GM12874 (cell line): ENCODE measurements around the gene UNKL.

Source experiments
- TF ChIP-seq, protein P1 (sequence below): IDR thresholded peaks from 2 replicates; pipeline ENCODE4 v1.5.1; 2011; ENCODE audit warnings: low read depth, mild to moderate bottlenecking, control low read depth, low read length, moderate library complexity; ENCODE audit not compliant: insufficient read depth

UNKL gene

DNA sequence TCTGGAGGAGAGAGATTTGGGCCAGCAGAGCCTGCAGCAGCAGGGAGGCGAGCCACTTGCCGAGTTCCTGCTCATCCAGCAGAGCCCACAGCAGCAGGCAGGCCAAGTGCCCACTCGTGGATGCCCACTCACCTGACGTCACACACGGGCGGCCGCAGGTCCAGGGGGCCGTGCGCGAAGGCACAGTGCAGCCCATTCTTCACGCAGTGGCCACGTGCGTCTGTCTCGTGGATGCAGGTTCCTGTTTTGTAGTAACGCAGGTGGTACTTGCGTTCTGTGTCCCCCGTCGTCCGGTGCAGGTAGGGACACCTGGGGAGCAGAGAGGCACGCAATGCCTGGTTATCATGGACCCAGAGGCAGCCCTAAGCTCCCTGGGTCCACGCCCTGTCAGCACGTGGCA is 11.5 kb downstream of the UNKL start:
- TF ChIP-seq, protein P1, sequence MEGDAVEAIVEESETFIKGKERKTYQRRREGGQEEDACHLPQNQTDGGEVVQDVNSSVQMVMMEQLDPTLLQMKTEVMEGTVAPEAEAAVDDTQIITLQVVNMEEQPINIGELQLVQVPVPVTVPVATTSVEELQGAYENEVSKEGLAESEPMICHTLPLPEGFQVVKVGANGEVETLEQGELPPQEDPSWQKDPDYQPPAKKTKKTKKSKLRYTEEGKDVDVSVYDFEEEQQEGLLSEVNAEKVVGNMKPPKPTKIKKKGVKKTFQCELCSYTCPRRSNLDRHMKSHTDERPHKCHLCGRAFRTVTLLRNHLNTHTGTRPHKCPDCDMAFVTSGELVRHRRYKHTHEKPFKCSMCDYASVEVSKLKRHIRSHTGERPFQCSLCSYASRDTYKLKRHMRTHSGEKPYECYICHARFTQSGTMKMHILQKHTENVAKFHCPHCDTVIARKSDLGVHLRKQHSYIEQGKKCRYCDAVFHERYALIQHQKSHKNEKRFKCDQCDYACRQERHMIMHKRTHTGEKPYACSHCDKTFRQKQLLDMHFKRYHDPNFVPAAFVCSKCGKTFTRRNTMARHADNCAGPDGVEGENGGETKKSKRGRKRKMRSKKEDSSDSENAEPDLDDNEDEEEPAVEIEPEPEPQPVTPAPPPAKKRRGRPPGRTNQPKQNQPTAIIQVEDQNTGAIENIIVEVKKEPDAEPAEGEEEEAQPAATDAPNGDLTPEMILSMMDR: no peak

DNA sequence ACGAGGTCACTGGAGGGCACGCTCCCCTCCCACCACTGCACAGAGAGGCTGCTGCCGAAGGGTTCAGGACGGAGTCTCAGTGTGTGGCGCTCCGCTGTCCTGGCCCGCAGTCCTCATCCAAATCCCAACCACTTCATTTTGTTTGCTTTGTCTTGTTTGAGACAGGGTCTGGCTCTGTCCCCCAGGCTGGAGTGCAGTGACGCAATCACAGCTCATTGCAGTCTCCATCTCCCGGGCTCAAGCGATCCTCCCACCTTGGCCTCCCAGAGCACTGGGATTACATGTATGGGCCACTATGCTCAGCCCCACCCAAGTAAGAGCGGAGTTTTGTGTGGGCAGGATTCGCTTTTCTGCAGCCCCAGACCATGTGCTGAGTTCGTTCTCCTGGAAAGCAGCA is 12.7 kb downstream of the UNKL start:
- TF ChIP-seq, protein P1: no peak

DNA sequence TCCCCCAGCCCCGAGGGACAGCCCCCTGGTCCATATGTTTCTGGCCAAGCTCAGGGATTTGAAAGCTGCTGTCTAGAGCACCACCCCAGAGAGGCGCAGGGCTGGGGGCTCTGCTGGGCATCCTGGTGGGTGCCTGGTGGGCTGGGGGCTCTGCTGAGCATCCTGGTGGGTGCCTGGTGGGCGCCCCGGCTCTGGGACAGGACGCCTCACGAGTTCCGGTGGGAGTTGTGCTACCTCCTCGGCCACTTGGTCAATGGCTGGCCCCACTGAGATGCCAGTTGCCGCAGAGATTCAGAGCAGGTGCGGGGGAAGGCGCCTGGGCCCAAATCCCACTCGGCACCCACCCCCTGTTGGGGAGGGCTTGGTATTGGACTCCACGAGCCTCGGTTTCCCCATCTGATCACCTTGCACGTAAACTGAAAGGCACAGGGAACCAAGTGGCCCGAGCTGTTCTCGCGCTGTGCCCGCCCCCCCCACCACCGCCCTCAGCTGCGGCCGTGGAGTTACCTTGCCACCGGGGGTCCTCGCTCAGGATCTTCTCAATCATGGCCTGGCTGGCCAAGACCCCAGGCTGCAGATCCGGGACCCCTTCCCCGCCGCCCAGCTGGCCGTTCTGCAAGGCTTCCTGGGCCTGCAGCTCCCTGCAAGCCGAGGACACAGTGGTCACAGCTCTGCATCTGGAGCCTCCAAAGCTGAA is 13.3 kb downstream of the UNKL start:
- TF ChIP-seq, protein P1: no peak

DNA sequence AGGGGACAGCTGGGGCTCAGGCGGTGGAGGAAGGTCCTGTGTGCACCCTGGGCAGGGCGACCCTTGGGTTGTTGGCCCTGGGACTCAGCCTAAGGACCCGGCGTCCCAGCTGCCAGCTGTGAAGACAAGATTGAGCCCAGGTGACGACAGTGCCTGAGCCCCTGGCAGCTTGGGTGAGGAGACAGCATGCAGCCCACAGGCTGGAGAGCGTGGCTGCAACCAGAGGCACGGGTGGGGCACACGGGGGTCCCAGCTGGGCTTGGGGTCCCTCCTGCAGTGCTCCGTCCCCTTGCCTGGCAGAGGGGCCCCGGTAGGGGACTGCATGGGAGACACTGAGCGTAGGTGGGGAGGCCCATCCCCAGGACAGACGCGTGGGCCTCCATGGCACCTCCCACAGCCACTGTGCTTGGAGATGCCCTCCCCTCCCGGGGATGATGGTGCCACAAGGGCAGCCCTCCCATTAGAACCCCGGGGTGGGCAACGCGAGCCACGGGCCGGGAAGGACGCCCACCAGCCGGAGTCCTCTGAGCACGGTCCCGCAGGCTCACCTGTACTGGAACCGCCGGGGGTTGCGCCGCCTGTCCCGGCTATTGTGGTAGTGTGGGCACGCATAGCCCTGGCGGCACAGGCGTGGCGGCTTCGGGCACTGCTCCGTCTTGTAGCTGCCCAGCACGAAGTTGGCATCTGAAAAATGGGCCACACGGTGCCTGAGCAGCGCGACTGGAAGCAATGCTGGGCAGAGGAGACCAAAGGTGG is 15.5 kb downstream of the UNKL start:
- TF ChIP-seq, protein P1: no peak

DNA sequence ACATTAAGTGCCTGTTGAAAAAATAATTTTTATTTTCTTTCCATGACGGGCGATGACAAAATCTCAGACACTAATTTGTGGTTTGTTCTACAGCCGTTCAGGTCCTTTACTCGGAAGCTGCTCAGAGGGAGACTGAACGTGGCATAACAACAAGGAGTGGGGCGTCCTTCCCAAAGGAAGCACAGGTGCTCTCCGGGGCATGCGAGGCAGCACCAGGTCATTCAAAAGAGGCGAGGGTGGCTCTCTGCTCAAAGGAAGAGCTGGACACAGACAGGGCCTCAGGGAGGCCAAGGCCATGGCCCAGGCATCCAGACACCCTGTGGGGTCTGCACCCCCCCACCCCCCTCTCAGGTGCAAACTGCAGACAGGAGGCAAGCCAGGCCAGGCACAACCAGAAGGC is 16.2 kb downstream of the UNKL start:
- TF ChIP-seq, protein P1: no peak

DNA sequence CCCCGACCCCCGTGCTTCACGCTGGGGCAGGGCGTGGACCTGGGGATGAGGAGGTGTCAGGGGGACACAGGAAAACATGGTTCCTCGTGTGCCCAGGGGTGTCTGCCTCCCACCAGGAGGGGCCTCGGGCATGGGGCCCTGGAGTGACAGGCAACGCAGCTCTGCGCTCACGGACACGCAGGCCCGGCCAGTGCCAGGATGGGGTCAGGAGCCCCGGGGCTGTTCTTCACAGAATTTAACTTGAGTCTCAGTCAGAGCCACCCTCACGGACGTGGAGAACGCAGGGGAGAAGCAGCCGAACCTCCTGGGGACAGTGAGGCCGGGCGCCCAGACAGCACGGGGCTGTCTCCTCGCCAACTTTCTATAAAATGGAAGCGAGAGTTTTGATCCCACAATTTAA is 16.7 kb downstream of the UNKL start:
- TF ChIP-seq, protein P1: no peak

DNA sequence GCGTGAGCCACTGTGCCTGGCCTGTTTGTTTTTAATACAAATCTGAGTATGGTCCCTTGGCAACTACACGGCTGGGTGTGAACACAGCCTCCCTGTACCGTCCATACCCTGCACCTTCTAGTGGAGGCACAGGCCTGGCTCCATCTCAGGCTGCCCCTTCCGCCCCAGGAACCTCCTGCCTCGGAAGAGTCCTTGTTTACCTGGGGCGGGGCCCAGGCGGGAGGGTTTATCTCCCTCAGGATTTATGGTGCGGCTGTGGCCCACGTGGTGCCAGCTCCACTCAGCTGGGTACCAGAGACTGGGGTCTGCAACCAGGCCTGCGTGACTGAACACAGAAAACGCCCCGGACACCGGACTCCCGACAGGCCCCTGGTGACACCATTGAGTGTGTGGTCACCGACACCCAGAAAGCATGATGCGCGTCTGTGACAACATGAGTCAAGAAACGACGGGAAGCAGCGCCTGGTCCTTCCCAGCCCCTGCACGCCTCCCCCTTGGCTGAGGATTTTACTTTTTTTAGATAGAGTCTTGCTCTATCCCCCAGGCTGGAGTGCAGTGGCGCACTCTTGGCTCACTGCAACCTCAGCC is 19.0 kb downstream of the UNKL start:
- TF ChIP-seq, protein P1: no peak
